SK-N-SH treated with all-trans-retinoic acid at 6 μM for 48 hours (cell line): ENCODE measurements around the gene RGS9BP.
A peak's percentile ranks its signal among the peaks of the same experiment; 100 is the strongest.
"Not testable (repeated sequence)": the region's sequence is repeated elsewhere in the genome, so short reads cannot be mapped to it uniquely, and the experiment has no call there.

Source experiments
- ATAC-seq: fragments of 200-7000 bp; cut with Tn5 transposase; 3 replicates; pipeline ENCODE4 v1.9.1; 2020; ENCODE audit warnings: mild to moderate bottlenecking, moderate library complexity
- ARNTL ChIP-seq: fragments of 450-650 bp; formaldehyde crosslinking; IDR thresholded peaks from 2 replicates; pipeline ENCODE4 v1.5.0; 2020; ENCODE audit warnings: low read depth, mild to moderate bottlenecking, moderate library complexity, borderline replicate concordance
- BACH2 ChIP-seq: fragments of 250-450 bp; sonication (Bioruptor Pico); IDR thresholded peaks from 2 replicates; pipeline ENCODE4 v1.9.0; 2021; ENCODE audit warnings: mild to moderate bottlenecking, borderline replicate concordance
- CREB5 ChIP-seq: fragments of 250-450 bp; sonication (Bioruptor Pico); IDR thresholded peaks from 2 replicates; pipeline ENCODE4 v1.5.1; 2020; ENCODE audit warnings: low read depth, mild to moderate bottlenecking, moderate library complexity
- CSDC2 ChIP-seq: fragments of 250-450 bp; sonication (Bioruptor Pico); IDR thresholded peaks from 2 replicates; pipeline ENCODE4 v1.5.0; 2020; ENCODE audit warnings: mild to moderate bottlenecking, moderate library complexity
- ESRRG ChIP-seq: fragments of 250-450 bp; sonication (Bioruptor Pico); IDR thresholded peaks from 2 replicates; pipeline ENCODE4 v1.6.1; 2021; ENCODE audit warnings: mild to moderate bottlenecking
- GLIS3 ChIP-seq: fragments of 250-450 bp; sonication (Bioruptor Pico); IDR thresholded peaks from 2 replicates; pipeline ENCODE4 v1.5.0; 2020; ENCODE audit warnings: mild to moderate bottlenecking, moderate library complexity
- ISL1 ChIP-seq: fragments of 250-450 bp; sonication (Bioruptor Pico); IDR thresholded peaks from 2 replicates; pipeline ENCODE4 v2.1.2; 2022; ENCODE audit warnings: mild to moderate bottlenecking, moderate library complexity
- OSR1 ChIP-seq: fragments of 250-450 bp; sonication (Bioruptor Pico); IDR thresholded peaks from 2 replicates; pipeline ENCODE4 v1.8.0; 2022; ENCODE audit warnings: moderate library complexity, mild to moderate bottlenecking, inconsistent platforms
- PATZ1 ChIP-seq: fragments of 250-450 bp; sonication (Bioruptor Pico); IDR thresholded peaks from 2 replicates; pipeline ENCODE4 v1.8.0; 2020; ENCODE audit warnings: mild to moderate bottlenecking, moderate library complexity, borderline replicate concordance
- PPARA ChIP-seq: fragments of 250-450 bp; sonication (Bioruptor Pico); IDR thresholded peaks from 2 replicates; pipeline ENCODE4 v1.5.0; 2020; ENCODE audit warnings: mild to moderate bottlenecking, borderline replicate concordance
- RARB ChIP-seq: fragments of 250-450 bp; sonication (Bioruptor Pico); IDR thresholded peaks from 2 replicates; pipeline ENCODE4 v1.8.0; 2021; ENCODE audit warnings: mild to moderate bottlenecking, moderate library complexity
- SNAI2 ChIP-seq: fragments of 250-450 bp; sonication (Bioruptor Pico); IDR thresholded peaks from 2 replicates; pipeline ENCODE4 v1.5.0; 2020; ENCODE audit warnings: mild to moderate bottlenecking, moderate library complexity
- TCF4 ChIP-seq: fragments of 250-450 bp; sonication (Bioruptor Pico); IDR thresholded peaks from 2 replicates; pipeline ENCODE4 v1.8.0; 2021; ENCODE audit warnings: mild to moderate bottlenecking, moderate library complexity, borderline replicate concordance
- ZC3H10 ChIP-seq: fragments of 250-450 bp; sonication (Bioruptor Pico); IDR thresholded peaks from 2 replicates; pipeline ENCODE4 v1.5.1; 2021; ENCODE audit warnings: mild to moderate bottlenecking, moderate library complexity
- ZFP3 ChIP-seq: fragments of 250-450 bp; sonication (Bioruptor Pico); IDR thresholded peaks from 2 replicates; pipeline ENCODE4 v1.5.0; 2020; ENCODE audit warnings: mild to moderate bottlenecking, moderate library complexity
- ZFP30 ChIP-seq: fragments of 450-650 bp; formaldehyde crosslinking; IDR thresholded peaks from 2 replicates; pipeline ENCODE4 v1.5.0; 2022; ENCODE audit warnings: mild to moderate bottlenecking, moderate library complexity
- ZNF70 ChIP-seq: fragments of 450-650 bp; formaldehyde crosslinking; IDR thresholded peaks from 2 replicates; pipeline ENCODE4 v1.5.0; 2020; ENCODE audit warnings: mild to moderate bottlenecking, moderate library complexity
- ZNF8 ChIP-seq: fragments of 450-650 bp; formaldehyde crosslinking; IDR thresholded peaks from 2 replicates; pipeline ENCODE4 v1.5.0; 2020; ENCODE audit warnings: mild to moderate bottlenecking, moderate library complexity
- TF ChIP-seq, protein P1 (sequence below): fragments of 250-450 bp; sonication (Bioruptor Pico); IDR thresholded peaks from 2 replicates; pipeline ENCODE4 v1.5.1; 2021; ENCODE audit warnings: mild to moderate bottlenecking, moderate library complexity
- TF ChIP-seq, protein P2 (sequence below): fragments of 250-450 bp; sonication (Bioruptor Pico); IDR thresholded peaks from 2 replicates; pipeline ENCODE4 v1.8.0; 2021; ENCODE audit warnings: low read depth, mild to moderate bottlenecking, moderate library complexity, borderline replicate concordance
- TF ChIP-seq, protein P3 (sequence below): fragments of 250-450 bp; sonication (Bioruptor Pico); IDR thresholded peaks from 2 replicates; pipeline ENCODE4 v1.5.0; 2020; ENCODE audit warnings: mild to moderate bottlenecking, moderate library complexity

RGS9BP gene

DNA sequence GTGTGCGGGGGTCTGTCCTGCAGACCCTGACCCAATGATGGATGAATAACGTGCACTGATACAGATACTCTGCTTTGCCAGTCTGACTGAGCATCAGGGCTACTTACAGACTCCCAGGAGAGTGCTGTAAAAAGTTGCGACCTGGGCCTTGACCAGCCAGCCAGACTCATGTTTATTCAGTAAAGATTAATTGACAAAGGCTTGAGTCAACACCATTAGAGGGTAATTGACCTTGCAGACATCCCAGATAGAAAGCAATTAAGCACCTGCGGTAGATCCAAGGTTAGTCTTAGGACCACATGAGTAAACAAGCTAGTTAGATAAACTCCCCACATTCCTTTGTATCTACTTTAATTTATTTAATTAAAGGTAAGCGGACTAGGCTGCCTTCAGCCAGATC, 26.4 kb downstream of the RGS9BP start:
- ATAC-seq, result no peak
- TF ChIP-seq SNAI2 (peak; percentile 82; the same call in 1 of the 2 replicates), TCF4 (peak; percentile 62; the same call in 1 of the 2 replicates), ISL1 (CRISPR knock-in tag) (peak; percentile 75)
- TF ChIP-seq, protein P1, sequence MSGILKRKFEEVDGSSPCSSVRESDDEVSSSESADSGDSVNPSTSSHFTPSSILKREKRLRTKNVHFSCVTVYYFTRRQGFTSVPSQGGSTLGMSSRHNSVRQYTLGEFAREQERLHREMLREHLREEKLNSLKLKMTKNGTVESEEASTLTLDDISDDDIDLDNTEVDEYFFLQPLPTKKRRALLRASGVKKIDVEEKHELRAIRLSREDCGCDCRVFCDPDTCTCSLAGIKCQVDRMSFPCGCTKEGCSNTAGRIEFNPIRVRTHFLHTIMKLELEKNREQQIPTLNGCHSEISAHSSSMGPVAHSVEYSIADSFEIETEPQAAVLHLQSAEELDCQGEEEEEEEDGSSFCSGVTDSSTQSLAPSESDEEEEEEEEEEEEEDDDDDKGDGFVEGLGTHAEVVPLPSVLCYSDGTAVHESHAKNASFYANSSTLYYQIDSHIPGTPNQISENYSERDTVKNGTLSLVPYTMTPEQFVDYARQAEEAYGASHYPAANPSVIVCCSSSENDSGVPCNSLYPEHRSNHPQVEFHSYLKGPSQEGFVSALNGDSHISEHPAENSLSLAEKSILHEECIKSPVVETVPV (CRISPR knock-in tag), result no peak

DNA sequence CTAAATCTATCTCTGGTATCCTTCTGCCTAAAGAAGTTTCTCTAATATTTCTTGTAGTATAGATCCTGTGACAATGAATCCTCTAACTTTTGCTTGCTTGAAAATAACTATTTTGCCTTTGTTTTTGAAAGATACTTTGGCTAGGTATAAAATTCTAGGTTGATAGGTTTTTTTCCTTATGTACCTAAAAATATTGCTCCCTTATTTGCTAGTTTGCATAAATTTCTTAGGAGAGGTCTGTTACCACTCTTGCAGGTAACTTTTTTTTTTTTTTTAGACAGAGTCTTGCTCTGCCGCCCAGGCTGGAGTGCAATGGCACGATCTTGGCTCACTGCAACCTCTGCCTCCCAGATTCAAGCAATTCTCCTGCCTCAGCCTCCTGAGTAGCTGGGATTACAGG, 28.4 kb downstream of the RGS9BP start:
- ATAC-seq, result not testable (repeated sequence)

DNA sequence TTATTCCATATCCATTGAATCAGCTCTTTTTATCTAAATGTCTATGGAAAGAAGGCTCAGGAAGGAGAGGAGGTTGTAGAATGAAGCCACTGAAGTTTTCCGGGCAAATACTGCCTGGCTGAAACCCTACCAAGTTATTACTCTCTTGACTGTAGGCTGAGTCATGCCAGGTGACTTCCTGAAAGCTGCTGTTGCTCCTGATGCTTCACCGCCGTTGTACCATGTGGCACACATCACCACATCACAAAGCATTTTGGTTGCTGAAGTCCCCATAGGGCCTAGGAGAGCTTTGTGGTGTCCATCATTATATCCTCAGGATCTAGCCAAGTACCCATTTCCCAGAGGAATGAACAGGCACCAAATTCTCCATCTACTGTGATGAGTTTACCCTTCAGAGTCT, 32.8 kb downstream of the RGS9BP start:
- ATAC-seq, result no peak
- TF ChIP-seq PPARA (CRISPR knock-in tag) (no peak), ZNF8 (CRISPR knock-in tag) (no peak), ARNTL (CRISPR knock-in tag) (no peak), GLIS3 (CRISPR knock-in tag) (no peak), ZC3H10 (CRISPR knock-in tag) (no peak), RARB (no peak), OSR1 (CRISPR knock-in tag) (no peak), ESRRG (CRISPR knock-in tag) (no peak), TCF4 (no peak), ZNF70 (CRISPR knock-in tag) (no peak), ZFP3 (CRISPR knock-in tag) (no peak), SNAI2 (no peak)
- TF ChIP-seq, protein P2, sequence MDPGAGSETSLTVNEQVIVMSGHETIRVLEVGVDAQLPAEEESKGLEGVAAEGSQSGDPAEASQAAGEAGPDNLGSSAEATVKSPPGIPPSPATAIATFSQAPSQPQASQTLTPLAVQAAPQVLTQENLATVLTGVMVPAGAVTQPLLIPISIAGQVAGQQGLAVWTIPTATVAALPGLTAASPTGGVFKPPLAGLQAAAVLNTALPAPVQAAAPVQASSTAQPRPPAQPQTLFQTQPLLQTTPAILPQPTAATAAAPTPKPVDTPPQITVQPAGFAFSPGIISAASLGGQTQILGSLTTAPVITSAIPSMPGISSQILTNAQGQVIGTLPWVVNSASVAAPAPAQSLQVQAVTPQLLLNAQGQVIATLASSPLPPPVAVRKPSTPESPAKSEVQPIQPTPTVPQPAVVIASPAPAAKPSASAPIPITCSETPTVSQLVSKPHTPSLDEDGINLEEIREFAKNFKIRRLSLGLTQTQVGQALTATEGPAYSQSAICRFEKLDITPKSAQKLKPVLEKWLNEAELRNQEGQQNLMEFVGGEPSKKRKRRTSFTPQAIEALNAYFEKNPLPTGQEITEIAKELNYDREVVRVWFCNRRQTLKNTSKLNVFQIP, result no peak
- TF ChIP-seq, protein P3, sequence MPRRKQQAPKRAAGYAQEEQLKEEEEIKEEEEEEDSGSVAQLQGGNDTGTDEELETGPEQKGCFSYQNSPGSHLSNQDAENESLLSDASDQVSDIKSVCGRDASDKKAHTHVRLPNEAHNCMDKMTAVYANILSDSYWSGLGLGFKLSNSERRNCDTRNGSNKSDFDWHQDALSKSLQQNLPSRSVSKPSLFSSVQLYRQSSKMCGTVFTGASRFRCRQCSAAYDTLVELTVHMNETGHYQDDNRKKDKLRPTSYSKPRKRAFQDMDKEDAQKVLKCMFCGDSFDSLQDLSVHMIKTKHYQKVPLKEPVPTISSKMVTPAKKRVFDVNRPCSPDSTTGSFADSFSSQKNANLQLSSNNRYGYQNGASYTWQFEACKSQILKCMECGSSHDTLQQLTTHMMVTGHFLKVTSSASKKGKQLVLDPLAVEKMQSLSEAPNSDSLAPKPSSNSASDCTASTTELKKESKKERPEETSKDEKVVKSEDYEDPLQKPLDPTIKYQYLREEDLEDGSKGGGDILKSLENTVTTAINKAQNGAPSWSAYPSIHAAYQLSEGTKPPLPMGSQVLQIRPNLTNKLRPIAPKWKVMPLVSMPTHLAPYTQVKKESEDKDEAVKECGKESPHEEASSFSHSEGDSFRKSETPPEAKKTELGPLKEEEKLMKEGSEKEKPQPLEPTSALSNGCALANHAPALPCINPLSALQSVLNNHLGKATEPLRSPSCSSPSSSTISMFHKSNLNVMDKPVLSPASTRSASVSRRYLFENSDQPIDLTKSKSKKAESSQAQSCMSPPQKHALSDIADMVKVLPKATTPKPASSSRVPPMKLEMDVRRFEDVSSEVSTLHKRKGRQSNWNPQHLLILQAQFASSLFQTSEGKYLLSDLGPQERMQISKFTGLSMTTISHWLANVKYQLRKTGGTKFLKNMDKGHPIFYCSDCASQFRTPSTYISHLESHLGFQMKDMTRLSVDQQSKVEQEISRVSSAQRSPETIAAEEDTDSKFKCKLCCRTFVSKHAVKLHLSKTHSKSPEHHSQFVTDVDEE (CRISPR knock-in tag), result no peak

GRCh38 chr19:32709032-32709431, 33.4 kb downstream of the RGS9BP start:
- TF ChIP-seq ARNTL (CRISPR knock-in tag) (no peak), PPARA (CRISPR knock-in tag) (no peak), PATZ1 (CRISPR knock-in tag) (no peak), CREB5 (CRISPR knock-in tag) (no peak), ZC3H10 (CRISPR knock-in tag) (no peak), CSDC2 (no peak), RARB (no peak), GLIS3 (CRISPR knock-in tag) (no peak), BACH2 (CRISPR knock-in tag) (no peak), ZFP30 (no peak)

More at GRCh38 chr19:32709032-32709431, 33.4 kb downstream of the RGS9BP start:
- ATAC-seq, result no peak
